Large intestine (tissue), 3 donors: ENCODE results near the gene BCO1. TPM values are rescaled to one million over a fixed set of nuclear protein-coding genes. Genes with fewer than 3 reads are reported as not detected.
A peak's percentile ranks its signal among the peaks of the same experiment; 100 is the strongest.

Experiments
- DNase-seq, 2 donors: peaks; one replicate each; pipeline versions ENCODE4 v3.0.0 to v3.0.0-alpha.2; 2013
- H3K27ac ChIP-seq: one replicate; pipeline ENCODE4 v1.5.1; 2013; ENCODE audit warnings: low read length
- H3K27me3 ChIP-seq: 2 replicates; pipeline ENCODE4 v1.6.1; 2013; ENCODE audit warnings: low read length; ENCODE audit not compliant: control insufficient read depth, insufficient read depth
- H3K36me3 ChIP-seq: 2 replicates; pipeline ENCODE4 v1.6.1; 2013; ENCODE audit warnings: low read length; ENCODE audit not compliant: control insufficient read depth, insufficient read depth
- H3K4me1 ChIP-seq: one replicate; pipeline ENCODE4 v1.6.1; 2013; ENCODE audit warnings: low read length; ENCODE audit not compliant: control insufficient read depth, insufficient read depth
- H3K4me3 ChIP-seq: one replicate; pipeline ENCODE4 v1.5.1; 2013; ENCODE audit warnings: low read length
- H3K9me3 ChIP-seq: one replicate; pipeline ENCODE4 v1.6.1; 2013; ENCODE audit warnings: mild to moderate bottlenecking, low read depth, low read length, moderate library complexity; ENCODE audit not compliant: control insufficient read depth
- WGBS: methylation state at CpG from one replicate; pipeline ENCODE4 v1.1.5; 2013; ENCODE audit warnings: low lambda C conversion rate; ENCODE audit not compliant: insufficient coverage; 5-methylcytosine and 5-hydroxymethylcytosine counted together
- polyA plus RNA-seq: library from polyadenylated mRNA; unstranded; fragments of 120-200 nt; gene quantifications from one replicate; pipeline ENCODE4 v1.2.1, GENCODE V29; 2013

Gene BCO1
- polyA plus RNA-seq, 1 donor = 1.2 TPM

DNA sequence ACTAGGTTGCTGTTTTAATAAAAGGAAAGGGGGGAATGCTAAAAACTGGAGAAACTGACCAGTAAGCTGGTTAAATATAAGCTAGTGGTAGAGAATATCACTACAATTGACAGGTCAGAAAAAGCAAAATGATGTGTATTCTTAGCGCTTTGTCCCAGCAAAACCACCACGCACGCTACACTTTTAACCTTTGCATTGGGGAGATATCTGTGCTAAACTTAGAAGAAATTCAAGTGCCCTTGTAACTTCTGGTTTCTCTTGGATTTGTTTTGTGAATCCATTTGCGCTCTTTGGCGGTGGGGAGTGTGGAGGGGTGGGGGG lies 77.6 kb downstream of the BCO1 start:
- peak overlapping the region; percentile 16 for H3K27ac ChIP-seq
- no peak for DNase-seq
- peaks cover 6% of the 10 kb centered on the region for H3K4me1 ChIP-seq
- H3K9me3 ChIP-seq = no peaks in the 10 kb centered on the region
- no CpG with 5 or more reads among the region's 5 CpGs for WGBS
- H3K4me3 ChIP-seq = peak overlapping the region; percentile 75
- H3K27me3 ChIP-seq = no peaks in the 10 kb centered on the region
- peaks cover 3% of the 10 kb centered on the region for H3K36me3 ChIP-seq

DNA sequence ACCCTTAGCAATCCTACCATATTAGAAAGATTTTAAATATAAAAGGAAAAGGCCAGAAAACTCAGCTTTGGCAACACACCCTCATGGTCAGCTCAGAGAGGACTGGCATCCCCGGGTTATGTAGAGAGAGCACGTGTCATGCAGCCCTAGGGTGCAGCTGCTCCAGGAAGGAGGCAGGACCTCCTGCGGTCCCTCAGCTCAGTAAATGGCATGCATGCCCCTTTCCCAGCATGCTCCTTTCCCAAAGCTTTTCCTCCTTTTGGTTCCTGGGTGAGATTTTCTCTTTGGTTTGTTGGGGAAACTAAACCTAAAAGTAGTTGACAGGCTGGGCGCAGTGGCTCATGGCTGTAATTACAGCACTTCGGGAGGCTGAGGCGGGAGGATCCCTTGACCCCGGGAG lies 80.2 kb downstream of the BCO1 start:
- no peak for DNase-seq
- Histone ChIP-seq H3K4me3 (no peak overlapping the region), H3K27ac (no peak overlapping the region), H3K9me3 (no peaks in the 10 kb centered on the region), H3K27me3 (no peaks in the 10 kb centered on the region), H3K4me1 (peaks cover 1% of the 10 kb centered on the region), H3K36me3 (no peaks in the 10 kb centered on the region)
- WGBS = no CpG with 5 or more reads among the region's 7 CpGs

DNA sequence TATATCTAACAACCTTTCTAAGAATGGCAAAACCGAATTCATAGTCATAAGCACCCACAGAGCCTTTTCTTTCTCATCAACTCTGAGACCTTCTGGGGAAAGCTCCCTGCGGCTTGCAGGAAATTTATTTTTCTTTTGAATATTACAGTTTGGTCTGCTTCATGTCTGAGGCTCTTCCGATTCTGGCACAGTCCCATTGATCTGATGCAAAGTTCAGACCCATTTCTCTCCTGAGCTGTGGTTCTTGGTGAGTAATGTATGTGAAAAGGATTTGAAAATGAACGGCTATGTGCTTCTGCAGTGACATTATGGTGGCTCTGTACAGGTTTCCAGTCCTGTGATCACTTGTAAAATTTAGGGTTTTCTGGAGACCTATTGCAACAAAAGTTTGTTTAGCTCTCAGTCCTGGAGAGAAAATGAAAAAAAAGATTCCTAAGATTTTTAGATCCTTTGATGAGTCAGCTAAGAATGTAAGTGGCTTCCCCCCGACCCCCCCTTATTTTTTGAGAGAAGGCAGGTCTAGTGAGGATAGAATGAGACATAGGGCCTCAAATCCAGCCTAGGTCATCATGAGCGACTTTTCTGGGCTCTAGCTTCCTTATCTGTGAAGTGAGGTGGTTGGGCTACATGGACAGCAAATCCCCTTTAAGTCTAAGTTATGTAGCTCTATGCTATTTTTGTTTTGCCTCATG lies 80.9 kb downstream of the BCO1 start:
- Histone ChIP-seq H3K27ac (no peak overlapping the region), H3K27me3 (no peaks in the 10 kb centered on the region), H3K4me1 (no peaks in the 10 kb centered on the region), H3K36me3 (no peaks in the 10 kb centered on the region), H3K9me3 (no peaks in the 10 kb centered on the region), H3K4me3 (no peak overlapping the region)
- WGBS = no CpG with 5 or more reads among the region's 6 CpGs
- no peak for DNase-seq

DNA sequence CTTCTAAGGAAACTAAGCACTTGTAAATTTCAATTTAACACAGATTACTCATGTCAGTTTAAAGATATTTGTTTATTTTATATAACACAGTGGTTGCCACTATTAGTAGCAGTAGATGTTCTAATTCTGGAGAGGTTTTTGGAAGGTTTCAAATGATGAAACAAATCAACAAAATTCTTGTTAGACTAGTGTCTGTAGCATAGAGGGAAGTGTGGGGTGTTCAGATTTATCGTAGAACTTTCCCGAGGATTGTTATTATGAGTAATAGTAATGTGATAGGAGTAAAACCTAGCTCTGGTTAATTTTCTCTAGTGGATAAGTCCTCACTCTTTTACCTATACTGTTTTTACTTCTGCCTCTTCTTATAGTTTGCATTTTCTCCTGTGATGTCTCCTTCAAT lies 82.5 kb downstream of the BCO1 start:
- Histone ChIP-seq H3K9me3 (no peaks in the 10 kb centered on the region), H3K36me3 (peaks cover 2% of the 10 kb centered on the region), H3K4me3 (no peak overlapping the region), H3K27ac (no peak overlapping the region), H3K4me1 (no peaks in the 10 kb centered on the region), H3K27me3 (no peaks in the 10 kb centered on the region)
- no CpG with 5 or more reads among the region's 2 CpGs for WGBS
- no peak for DNase-seq

DNA sequence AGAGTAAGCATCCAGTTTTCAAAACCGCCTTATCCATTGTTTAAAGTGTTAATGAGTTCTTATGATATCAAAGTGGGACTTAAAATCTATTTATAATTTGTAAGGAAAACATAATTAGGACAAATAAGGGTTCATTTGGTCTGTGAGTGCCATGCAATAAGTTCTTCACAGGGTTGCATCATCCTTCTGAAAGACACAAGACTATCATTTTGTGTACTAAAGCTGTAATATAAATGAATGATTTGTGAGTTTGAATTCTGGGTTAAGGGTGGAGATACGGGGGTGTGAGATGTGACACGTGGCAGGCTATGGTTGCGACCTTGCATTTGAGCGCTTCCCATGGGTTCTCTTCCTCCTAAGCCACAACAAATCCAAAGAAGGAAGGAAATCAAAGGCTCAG lies 83.0 kb downstream of the BCO1 start:
- H3K9me3 ChIP-seq = no peaks in the 10 kb centered on the region
- H3K4me3 ChIP-seq = no peak overlapping the region
- H3K36me3 ChIP-seq = peaks cover 2% of the 10 kb centered on the region
- no peaks in the 10 kb centered on the region for H3K4me1 ChIP-seq
- DNase-seq = no peak
- no peaks in the 10 kb centered on the region for H3K27me3 ChIP-seq
- no CpG with 5 or more reads among the region's 5 CpGs for WGBS
- no peak overlapping the region for H3K27ac ChIP-seq

DNA sequence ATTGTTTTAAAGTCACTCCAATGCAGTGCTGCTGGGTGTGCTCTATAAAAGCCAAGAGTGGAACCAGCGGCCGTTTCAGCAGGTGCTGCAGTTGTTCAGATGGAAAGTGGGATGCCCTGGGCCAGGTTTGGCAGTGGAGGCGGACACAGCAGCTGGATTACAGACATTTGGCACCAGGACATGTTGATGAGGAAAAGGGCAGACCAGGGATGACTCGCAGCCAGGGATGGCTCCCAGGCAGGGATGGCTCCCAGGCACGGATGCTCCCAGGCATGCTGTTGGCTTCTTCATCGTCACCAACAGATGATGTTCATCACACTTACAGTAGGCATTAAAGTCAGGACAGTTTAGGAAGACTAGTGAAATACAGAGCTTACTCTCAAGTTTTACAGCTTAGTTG lies 86.3 kb downstream of the BCO1 start:
- no CpG with 5 or more reads among the region's 6 CpGs for WGBS
- H3K4me1 ChIP-seq = no peaks in the 10 kb centered on the region
- DNase-seq = no peak
- no peak overlapping the region for H3K4me3 ChIP-seq
- no peaks in the 10 kb centered on the region for H3K9me3 ChIP-seq
- no peak overlapping the region for H3K27ac ChIP-seq
- peaks cover 2% of the 10 kb centered on the region for H3K36me3 ChIP-seq
- no peaks in the 10 kb centered on the region for H3K27me3 ChIP-seq

DNA sequence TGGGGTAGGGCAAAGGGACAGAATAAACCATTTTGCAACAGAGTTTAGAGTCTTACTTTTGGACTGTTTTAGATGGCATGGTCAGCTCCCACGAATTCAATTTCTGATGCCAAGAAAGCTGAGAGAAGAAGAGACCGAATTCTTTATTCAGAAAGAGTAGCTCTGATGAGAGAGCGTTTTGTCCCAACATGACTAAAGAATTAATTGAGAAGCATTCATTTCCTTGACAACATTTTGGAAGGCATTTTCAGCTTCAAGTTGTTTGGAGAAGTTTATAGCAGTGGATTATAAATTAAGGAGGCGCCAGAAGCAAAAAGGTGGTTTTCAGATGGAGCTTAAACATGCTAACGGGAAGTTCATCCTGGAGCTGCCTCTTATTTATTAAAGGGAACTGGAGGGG lies 88.5 kb downstream of the BCO1 start:
- DNase-seq = no peak
- Histone ChIP-seq H3K36me3 (peaks cover 2% of the 10 kb centered on the region), H3K27me3 (no peaks in the 10 kb centered on the region), H3K4me3 (no peak overlapping the region), H3K27ac (no peak overlapping the region), H3K9me3 (no peaks in the 10 kb centered on the region), H3K4me1 (no peaks in the 10 kb centered on the region)
- no CpG with 5 or more reads among the region's 5 CpGs for WGBS

DNA sequence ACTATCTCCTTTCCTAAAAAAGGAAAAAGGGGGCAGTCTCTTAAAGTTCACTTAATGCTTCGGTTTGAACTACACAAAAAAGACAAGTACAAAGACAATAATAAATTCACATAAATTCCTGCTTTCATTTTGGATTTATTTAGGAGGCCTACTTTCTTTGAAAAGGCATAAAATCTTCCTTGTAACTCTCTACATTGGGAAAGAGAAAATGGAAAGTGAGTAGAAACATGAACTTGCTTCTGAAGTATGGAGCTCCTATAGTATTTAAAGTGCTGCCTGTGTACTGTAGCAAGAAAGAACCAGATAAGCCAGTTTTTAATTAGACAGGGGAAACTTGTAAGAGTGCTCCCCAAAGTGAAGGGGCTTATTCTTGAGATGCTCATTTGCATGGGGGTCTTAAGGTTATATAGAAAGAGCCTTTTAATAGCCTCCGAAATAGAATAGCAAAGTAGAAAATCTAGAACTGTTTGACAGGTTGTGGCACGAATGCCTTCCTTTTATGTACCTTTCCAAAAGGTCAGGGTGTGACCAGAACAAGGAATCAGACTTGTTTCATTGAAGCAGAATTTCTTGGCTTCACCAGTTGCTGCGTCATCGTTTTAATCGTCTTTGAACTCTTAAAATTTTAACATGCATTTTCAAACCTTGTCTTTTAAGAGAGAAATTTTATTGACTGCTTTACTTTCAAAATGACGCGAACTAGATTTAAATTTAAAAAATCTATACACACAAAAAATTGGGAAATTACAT lies 89.1 kb downstream of the BCO1 start:
- Histone ChIP-seq H3K4me1 (no peaks in the 10 kb centered on the region), H3K36me3 (peaks cover 2% of the 10 kb centered on the region), H3K4me3 (no peak overlapping the region), H3K27ac (no peak overlapping the region), H3K9me3 (no peaks in the 10 kb centered on the region), H3K27me3 (no peaks in the 10 kb centered on the region)
- WGBS = 100% methylated on average over 3 of the region's 8 CpGs
- no peak for DNase-seq

DNA sequence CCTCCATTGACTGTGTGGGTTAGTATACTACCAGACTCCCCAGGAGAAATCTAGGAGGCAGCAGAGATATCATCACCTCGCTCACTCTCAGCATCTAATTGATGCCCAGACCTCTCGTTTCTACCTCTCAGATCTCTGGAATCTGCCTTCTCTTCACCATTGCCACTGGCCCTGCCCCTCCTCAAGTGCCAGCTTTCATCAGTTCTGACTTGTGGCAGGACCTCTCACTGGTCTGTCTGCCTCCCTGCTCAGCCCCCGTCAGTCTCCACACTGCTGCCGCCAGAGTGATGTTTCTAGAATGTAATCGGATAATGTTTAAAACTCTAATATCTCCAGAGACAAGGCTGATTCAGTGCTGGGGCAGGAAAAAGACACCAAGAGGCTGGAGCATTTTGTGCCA lies 91.5 kb downstream of the BCO1 start:
- Histone ChIP-seq H3K9me3 (no peaks in the 10 kb centered on the region), H3K4me3 (no peak overlapping the region), H3K4me1 (no peaks in the 10 kb centered on the region), H3K27ac (no peak overlapping the region), H3K36me3 (no peaks in the 10 kb centered on the region), H3K27me3 (no peaks in the 10 kb centered on the region)
- DNase-seq = no peak
- WGBS = no CpG with 5 or more reads among the region's 5 CpGs

DNA sequence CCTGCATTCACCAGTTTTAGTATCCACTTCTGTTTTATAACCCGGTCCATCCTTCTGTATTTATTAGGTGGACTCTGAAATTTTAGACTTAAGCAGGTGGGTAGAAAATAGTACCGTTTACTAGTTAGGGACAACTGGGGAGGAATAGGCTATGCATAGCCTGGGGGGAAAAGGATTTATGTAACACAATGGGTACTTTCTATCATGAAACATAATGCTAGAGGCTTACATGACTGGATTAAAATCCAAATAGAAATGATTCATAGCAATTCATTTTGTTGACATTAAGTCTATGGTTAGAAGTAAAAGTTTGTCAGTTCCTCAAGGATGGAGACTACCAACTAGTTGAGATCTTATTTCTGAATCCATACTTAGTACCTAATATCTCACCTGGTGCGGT lies 94.9 kb downstream of the BCO1 start:
- WGBS = no CpG with 5 or more reads among the region's 3 CpGs
- Histone ChIP-seq H3K4me1 (no peaks in the 10 kb centered on the region), H3K4me3 (no peak overlapping the region), H3K27ac (no peak overlapping the region), H3K27me3 (no peaks in the 10 kb centered on the region), H3K9me3 (no peaks in the 10 kb centered on the region), H3K36me3 (no peaks in the 10 kb centered on the region)
- DNase-seq = no peak

DNA sequence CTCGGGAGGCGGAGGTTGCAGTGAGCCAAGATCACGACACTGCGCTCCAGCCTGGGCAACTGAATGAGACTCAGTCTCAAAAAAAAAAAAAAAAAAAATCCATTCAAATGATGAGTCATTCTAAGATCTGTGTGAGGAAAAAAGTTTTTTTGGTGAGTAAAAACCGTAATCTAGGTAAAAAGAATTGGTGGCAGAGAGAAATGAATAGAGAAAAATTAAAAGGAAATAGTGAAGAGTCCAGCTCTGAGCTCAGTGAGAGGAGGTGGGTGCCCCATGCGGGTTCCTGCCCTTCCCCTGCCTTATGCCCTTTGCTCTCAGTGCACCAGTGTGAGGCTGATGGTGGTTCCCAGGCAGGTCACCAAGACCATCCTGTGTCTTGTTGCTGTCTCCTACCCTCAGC lies 97.2 kb downstream of the BCO1 start:
- Histone ChIP-seq H3K27ac (no peak overlapping the region), H3K36me3 (no peaks in the 10 kb centered on the region), H3K9me3 (no peaks in the 10 kb centered on the region), H3K27me3 (no peaks in the 10 kb centered on the region), H3K4me3 (no peak overlapping the region), H3K4me1 (no peaks in the 10 kb centered on the region)
- 100% methylated on average over 1 of the region's 6 CpGs for WGBS
- DNase-seq = no peak
